A673 (cell line): ENCODE measurements around the gene ARPP19. TPM values are rescaled to one million over a fixed set of nuclear protein-coding genes. Genes with fewer than 3 reads are reported as not detected.

Experiments used
- BruUV-seq: library from RNA; stranded (reverse); fragments of 400-500 nt; replicated peaks from 2 replicates; lab custom pipeline; 2021; lab: Mats Ljungman, UMichigan
- CTCF ChIA-PET: fragments of 300-600 bp; sonication (Branson Sonifier 250); formaldehyde crosslinking; loops from one replicate; lab custom pipeline; 2022; ENCODE audit warnings: antibody characterized with exemption; lab: Charles Lee
- POLR2A ChIA-PET: fragments of 300-600 bp; sonication (Branson Sonifier 250); formaldehyde crosslinking; loops from one replicate; lab custom pipeline; 2022; ENCODE audit warnings: antibody characterized with exemption; ENCODE audit not compliant: low non-redundant PET; lab: Charles Lee
- DNase-seq: peaks from one replicate; pipeline ENCODE4 v3.0.0-alpha.2; 2015; ENCODE audit warnings: low spot score
- H3K27ac ChIP-seq: fragments of 200-600 bp; sonication (generic); 2 replicates; pipeline ENCODE4 v1.5.1; 2016; ENCODE audit warnings: mixed run types, low read depth, mild to moderate bottlenecking, mixed read lengths, antibody characterized with exemption, low read length; ENCODE audit not compliant: poor library complexity, severe bottlenecking
- H3K27me3 ChIP-seq: fragments of 200-600 bp; sonication (generic); replicated peaks from 2 replicates; pipeline ENCODE4 v1.6.1; 2017; ENCODE audit warnings: mixed run types, low read depth, mild to moderate bottlenecking, mixed read lengths, antibody characterized with exemption, low read length; ENCODE audit not compliant: insufficient read depth, poor library complexity
- H3K36me3 ChIP-seq: fragments of 200-600 bp; sonication (generic); 2 replicates; pipeline ENCODE4 v1.6.1; 2016; ENCODE audit warnings: mixed run types, mild to moderate bottlenecking, mixed read lengths, antibody characterized with exemption, low read length; ENCODE audit not compliant: insufficient read depth, poor library complexity, severe bottlenecking
- H3K4me1 ChIP-seq: fragments of 200-600 bp; sonication (generic); 2 replicates; pipeline ENCODE4 v1.6.1; 2017; ENCODE audit warnings: mixed run types, mild to moderate bottlenecking, mixed read lengths, antibody characterized with exemption, low read length; ENCODE audit not compliant: insufficient read depth, poor library complexity, severe bottlenecking
- H3K4me3 ChIP-seq: fragments of 200-600 bp; sonication (generic); 2 replicates; pipeline ENCODE4 v1.5.1; 2016; ENCODE audit warnings: low read depth, mixed run types, mild to moderate bottlenecking, mixed read lengths, low read length; ENCODE audit not compliant: poor library complexity, severe bottlenecking
- H3K9me3 ChIP-seq: fragments of 200-600 bp; sonication (generic); 2 replicates; pipeline ENCODE4 v1.6.1; 2016; ENCODE audit warnings: mixed run types, low read depth, mild to moderate bottlenecking, mixed read lengths, antibody characterized with exemption, low read length; ENCODE audit not compliant: poor library complexity, severe bottlenecking
- EZH2 ChIP-seq: fragments of 200-600 bp; sonication (generic); IDR thresholded peaks from 2 replicates; pipeline ENCODE4 v1.6.1; 2017; ENCODE audit warnings: borderline replicate concordance, low read depth, mild to moderate bottlenecking, mixed read lengths, antibody characterized with exemption, low read length; ENCODE audit not compliant: poor library complexity, severe bottlenecking
- intact Hi-C: fragments of 100-400 bp; cut with micrococcal nuclease; formaldehyde crosslinking; loops from one replicate; pipeline ENCODE4 v1.10.0; 2022; ENCODE audit not compliant: unreplicated experiment
- total RNA-seq: library from RNA; stranded (reverse); gene quantifications from 2 replicates; pipeline ENCODE4 v1.2.3, GENCODE V29; 2021
- TF ChIP-seq, protein P1 (sequence below): fragments of 300-800, 200-600 bp; sonication (generic); conservative IDR thresholded peaks from 2 replicates; pipeline ENCODE4 v1.5.1; 2017; ENCODE audit warnings: low read depth, mild to moderate bottlenecking, antibody characterized with exemption, low read length, moderate library complexity, mixed read lengths

ARPP19 gene
- total RNA-seq, 1 experiment from 2014 or later, result 186 TPM

DNA sequence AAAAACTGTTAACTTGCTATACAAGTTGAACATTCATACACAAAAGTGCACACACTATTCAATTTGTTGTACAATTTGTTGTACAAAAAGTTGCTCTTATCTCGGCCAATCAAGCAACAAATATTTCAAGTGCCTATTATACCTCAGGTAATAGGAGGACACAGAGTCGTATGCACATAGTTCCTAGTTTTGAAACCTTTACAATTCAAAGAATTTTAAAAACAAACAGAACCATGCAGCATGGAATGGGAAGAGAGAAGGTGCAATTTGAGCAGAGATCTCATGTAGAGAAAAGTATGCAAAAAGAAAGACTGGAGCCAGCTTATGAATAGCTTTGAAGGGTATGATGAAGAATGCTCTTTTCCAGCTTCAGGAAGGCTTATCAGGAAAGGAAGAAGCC is 46.5 kb upstream of the ARPP19 start:
- no peak overlapping the region for H3K4me3 ChIP-seq
- ChIA-PET CTCF (interaction anchor here (0.7 kb wide), 1 partner anchor 99 kb away, joined by 3 read pairs; no protein-coding TSS in a partner anchor), POLR2A (no interaction called here)
- no TSS peak for BruUV-seq
- intact Hi-C loops, result no loop called here
- H3K36me3 ChIP-seq, result no peaks in the 10 kb centered on the region
- no peak for TF ChIP-seq EZH2
- H3K4me1 ChIP-seq, result no peaks in the 10 kb centered on the region
- no peak overlapping the region for H3K27ac ChIP-seq
- no peaks in the 10 kb centered on the region for H3K27me3 ChIP-seq
- DNase-seq, result no peak
- H3K9me3 ChIP-seq, result no peaks in the 10 kb centered on the region

DNA sequence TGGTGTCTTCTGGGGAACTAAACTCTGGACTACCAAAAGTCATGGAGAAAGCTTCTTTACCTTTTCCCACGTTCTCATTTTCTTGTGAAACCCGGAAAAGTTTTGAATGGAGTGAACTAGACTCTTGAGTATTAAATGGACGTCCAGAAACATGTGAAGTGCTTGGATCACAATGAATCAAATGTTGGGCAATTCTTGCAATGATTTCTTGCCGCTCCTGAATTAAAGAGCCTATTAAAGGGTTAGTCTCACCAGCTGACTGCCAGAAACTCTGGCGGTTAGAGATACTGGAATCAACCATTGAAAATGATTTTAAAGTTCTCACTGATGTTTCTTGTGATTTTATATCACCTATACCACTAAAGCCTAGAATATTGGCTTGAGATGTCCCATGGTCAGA is 40.8 kb upstream of the ARPP19 start:
- ChIA-PET POLR2A (no interaction called here), CTCF (no interaction called here)
- Histone ChIP-seq H3K4me1 (no peaks in the 10 kb centered on the region), H3K9me3 (no peaks in the 10 kb centered on the region), H3K27me3 (no peaks in the 10 kb centered on the region), H3K4me3 (no peak overlapping the region), H3K36me3 (no peaks in the 10 kb centered on the region), H3K27ac (no peak overlapping the region)
- no TSS peak for BruUV-seq
- intact Hi-C loops, result no loop called here
- no peak for DNase-seq
- no peak for TF ChIP-seq EZH2
- TF ChIP-seq, protein P1, sequence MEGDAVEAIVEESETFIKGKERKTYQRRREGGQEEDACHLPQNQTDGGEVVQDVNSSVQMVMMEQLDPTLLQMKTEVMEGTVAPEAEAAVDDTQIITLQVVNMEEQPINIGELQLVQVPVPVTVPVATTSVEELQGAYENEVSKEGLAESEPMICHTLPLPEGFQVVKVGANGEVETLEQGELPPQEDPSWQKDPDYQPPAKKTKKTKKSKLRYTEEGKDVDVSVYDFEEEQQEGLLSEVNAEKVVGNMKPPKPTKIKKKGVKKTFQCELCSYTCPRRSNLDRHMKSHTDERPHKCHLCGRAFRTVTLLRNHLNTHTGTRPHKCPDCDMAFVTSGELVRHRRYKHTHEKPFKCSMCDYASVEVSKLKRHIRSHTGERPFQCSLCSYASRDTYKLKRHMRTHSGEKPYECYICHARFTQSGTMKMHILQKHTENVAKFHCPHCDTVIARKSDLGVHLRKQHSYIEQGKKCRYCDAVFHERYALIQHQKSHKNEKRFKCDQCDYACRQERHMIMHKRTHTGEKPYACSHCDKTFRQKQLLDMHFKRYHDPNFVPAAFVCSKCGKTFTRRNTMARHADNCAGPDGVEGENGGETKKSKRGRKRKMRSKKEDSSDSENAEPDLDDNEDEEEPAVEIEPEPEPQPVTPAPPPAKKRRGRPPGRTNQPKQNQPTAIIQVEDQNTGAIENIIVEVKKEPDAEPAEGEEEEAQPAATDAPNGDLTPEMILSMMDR, result no peak

DNA sequence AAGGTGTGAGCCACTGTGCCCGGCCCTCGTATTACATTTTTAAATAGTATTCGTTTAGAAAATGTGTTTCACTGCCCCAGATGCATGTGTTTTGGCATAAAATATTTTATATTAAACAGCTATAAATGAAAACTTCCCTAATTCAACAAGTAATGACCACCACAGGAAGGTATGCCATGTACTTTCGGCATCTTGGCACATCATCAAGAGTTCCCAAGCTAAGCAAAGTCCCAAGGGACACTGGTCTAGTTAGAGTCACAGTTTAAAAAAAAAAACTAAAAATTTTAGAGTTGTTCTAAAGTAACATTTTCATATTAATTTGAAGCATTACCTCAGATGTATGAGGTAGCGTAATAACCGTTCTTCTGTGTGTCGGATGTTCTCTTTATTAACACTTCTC is 15.6 kb upstream of the ARPP19 start:
- Histone ChIP-seq H3K4me3 (no peak overlapping the region), H3K27ac (no peak overlapping the region), H3K36me3 (no peaks in the 10 kb centered on the region), H3K27me3 (no peaks in the 10 kb centered on the region), H3K9me3 (no peaks in the 10 kb centered on the region), H3K4me1 (no peaks in the 10 kb centered on the region)
- POLR2A ChIA-PET, result no interaction called here
- intact Hi-C loops, result no loop called here
- DNase-seq, result no peak
- CTCF ChIA-PET, result no interaction called here
- BruUV-seq, result no TSS peak
- TF ChIP-seq EZH2, result no peak
- TF ChIP-seq, protein P1, result no peak

DNA sequence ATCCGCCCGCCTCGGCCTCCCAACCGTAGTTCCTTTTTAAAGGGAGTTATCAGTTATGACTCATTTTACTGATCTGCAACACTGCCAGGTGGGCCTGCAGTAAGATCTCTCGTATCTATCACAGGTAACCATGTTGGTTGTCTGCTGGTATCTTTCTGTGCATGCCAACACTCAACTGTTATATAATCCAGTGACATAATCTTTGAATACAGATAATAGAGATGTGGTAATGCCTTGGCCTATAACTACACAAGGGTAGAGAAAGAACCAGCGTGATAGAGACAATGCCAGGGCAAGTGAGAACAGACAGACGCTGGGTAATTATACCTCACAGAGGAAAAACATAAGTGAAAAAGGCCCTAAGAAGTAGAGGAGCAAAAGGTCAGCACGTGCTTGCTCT is 11.0 kb upstream of the ARPP19 start:
- POLR2A ChIA-PET, result no interaction called here

More for the DNA sequence above, 11.0 kb upstream of the ARPP19 start:
- no TSS peak for BruUV-seq
- H3K4me1 ChIP-seq, result no peaks in the 10 kb centered on the region
- no peaks in the 10 kb centered on the region for H3K9me3 ChIP-seq
- DNase-seq, result no peak
- CTCF ChIA-PET, result no interaction called here
- no peak overlapping the region for H3K4me3 ChIP-seq
- H3K27me3 ChIP-seq, result no peaks in the 10 kb centered on the region
- TF ChIP-seq, protein P1, result no peak
- TF ChIP-seq EZH2, result no peak
- intact Hi-C loops, result no loop called here
- no peaks in the 10 kb centered on the region for H3K36me3 ChIP-seq
- H3K27ac ChIP-seq, result no peak overlapping the region
